A673 (cell line): ENCODE results near the gene GSTK1.

Experiments used
- CTCF ChIP-seq: fragments of 300-800, 200-600 bp; sonication (generic); conservative IDR thresholded peaks from 2 replicates; pipeline ENCODE4 v1.5.1; 2017; ENCODE audit warnings: low read depth, mild to moderate bottlenecking, antibody characterized with exemption, low read length, moderate library complexity, mixed read lengths
- EZH2 ChIP-seq: fragments of 200-600 bp; sonication (generic); IDR thresholded peaks from 2 replicates; pipeline ENCODE4 v1.6.1; 2017; ENCODE audit warnings: borderline replicate concordance, low read depth, mild to moderate bottlenecking, mixed read lengths, antibody characterized with exemption, low read length; ENCODE audit not compliant: poor library complexity, severe bottlenecking

GRCh38 chr7:143258831-143259230 lies 4.4 kb upstream of the GSTK1 start:
- TF ChIP-seq CTCF, result no peak
- TF ChIP-seq EZH2, result no peak
